Measurements from ENCODE around the gene CBFA2T3. TPM values are rescaled to one million over a fixed set of nuclear protein-coding genes. Genes with fewer than 3 reads are reported as not detected.
A peak's percentile ranks its signal among the peaks of the same experiment; 100 is the strongest.

CBFA2T3 gene
- total and polyA plus RNA-seq, 2 of the 13 experiments (the other 11 are each of a cell fraction or from before 2014, with no cell fraction given): 0.05 TPM; not detected in 1

DNA sequence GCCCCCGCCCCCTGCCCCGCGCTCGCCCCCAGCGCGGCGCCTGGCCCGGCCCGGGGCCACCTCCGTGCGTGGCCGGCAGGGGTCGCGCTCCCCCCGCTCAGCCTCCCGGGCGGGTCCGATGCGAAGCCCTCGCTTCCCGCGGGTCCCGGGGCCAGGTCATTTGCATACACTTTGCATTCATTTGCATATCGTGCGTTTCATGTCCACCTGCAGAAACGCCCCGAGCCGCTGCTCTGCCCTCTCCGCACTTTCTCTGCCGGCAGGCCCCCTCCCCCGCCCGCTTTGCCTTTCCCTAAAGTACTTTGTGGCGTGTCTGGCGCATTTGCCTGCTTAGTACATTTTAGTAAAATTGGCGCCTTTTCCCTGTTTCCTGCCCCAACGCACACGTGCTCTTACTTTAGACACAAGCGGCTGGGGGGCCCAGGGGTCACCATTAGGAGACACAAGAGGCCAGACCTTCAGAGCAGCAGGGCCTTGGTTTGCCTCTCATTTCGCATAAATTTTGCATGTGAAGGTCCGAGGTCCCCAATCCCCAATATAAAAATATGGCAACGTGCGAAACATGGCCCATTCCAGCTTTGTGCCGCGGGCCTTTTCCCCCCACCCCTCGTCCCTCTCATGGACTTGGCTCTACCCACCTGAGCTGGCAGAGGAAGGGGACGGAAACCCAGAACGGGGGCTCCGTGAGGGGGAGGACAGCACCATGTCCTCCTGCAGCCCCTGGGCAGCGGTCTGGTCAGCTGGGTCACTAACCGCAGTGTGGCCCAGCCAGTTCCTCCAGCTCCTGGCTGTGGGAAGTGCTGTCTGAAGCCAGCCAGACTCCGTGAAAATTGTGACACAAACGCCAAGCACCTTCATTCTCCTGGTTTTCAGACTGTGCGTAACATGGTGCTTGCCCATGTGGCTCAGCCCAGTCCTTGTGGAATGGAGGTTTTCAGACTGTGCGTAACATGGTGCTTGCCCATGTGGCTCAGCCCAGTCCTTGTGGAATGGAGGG is 34.8 kb downstream of the CBFA2T3 start (continued):
- TF ChIP-seq, protein P1, sequence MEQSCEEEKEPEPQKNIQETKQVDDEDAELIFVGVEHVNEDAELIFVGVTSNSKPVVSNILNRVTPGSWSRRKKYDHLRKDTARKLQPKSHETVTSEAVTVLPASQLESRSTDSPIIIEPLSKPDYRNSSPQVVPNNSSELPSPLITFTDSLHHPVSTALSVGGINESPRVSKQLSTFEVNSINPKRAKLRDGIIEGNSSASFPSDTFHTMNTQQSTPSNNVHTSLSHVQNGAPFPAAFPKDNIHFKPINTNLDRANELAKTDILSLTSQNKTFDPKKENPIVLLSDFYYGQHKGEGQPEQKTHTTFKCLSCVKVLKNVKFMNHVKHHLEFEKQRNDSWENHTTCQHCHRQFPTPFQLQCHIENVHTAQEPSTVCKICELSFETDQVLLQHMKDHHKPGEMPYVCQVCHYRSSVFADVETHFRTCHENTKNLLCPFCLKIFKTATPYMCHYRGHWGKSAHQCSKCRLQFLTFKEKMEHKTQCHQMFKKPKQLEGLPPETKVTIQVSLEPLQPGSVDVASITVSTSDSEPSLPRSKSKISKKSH (CRISPR knock-in tag; IDR thresholded peaks at IDR 0.05; ENCODE audit: borderline replicate concordance): 0 out of 2 replicates have a peak, but pooled peaks have one; percentile 69
- no peak for TF ChIP-seq FIP1L1 (IDR thresholded peaks at IDR 0.05; ENCODE audit: borderline replicate concordance, insufficient read depth, low read depth, low read length)
- TF ChIP-seq, protein P2, sequence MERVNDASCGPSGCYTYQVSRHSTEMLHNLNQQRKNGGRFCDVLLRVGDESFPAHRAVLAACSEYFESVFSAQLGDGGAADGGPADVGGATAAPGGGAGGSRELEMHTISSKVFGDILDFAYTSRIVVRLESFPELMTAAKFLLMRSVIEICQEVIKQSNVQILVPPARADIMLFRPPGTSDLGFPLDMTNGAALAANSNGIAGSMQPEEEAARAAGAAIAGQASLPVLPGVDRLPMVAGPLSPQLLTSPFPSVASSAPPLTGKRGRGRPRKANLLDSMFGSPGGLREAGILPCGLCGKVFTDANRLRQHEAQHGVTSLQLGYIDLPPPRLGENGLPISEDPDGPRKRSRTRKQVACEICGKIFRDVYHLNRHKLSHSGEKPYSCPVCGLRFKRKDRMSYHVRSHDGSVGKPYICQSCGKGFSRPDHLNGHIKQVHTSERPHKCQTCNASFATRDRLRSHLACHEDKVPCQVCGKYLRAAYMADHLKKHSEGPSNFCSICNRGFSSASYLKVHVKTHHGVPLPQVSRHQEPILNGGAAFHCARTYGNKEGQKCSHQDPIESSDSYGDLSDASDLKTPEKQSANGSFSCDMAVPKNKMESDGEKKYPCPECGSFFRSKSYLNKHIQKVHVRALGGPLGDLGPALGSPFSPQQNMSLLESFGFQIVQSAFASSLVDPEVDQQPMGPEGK (CRISPR knock-in tag; IDR thresholded peaks at IDR 0.05): peak; percentile 29; the same call in 1 of the 2 replicates
- 0 out of 2 replicates have a peak, but pooled peaks have one; percentile 15 for TF ChIP-seq MTF2 (CRISPR knock-in tag; IDR thresholded peaks at IDR 0.05; ENCODE audit: borderline replicate concordance)
- TF ChIP-seq HOXA3 (CRISPR knock-in tag; IDR thresholded peaks at IDR 0.05): peak; percentile 20; the same call in 1 of the 2 replicates
- peak; percentile 24; the same call in 1 of the 2 replicates for TF ChIP-seq MAZ (IDR thresholded peaks at IDR 0.05; ENCODE audit: borderline replicate concordance, low read depth, low read length)
- TF ChIP-seq MAZ (CRISPR knock-in tag; IDR thresholded peaks at IDR 0.05; ENCODE audit: low read depth): no peak; the same call in 1 of the 2 replicates
- TF ChIP-seq SNAPC2 (CRISPR knock-in tag; IDR thresholded peaks at IDR 0.05): peak; percentile 78
- TF ChIP-seq, protein P3, sequence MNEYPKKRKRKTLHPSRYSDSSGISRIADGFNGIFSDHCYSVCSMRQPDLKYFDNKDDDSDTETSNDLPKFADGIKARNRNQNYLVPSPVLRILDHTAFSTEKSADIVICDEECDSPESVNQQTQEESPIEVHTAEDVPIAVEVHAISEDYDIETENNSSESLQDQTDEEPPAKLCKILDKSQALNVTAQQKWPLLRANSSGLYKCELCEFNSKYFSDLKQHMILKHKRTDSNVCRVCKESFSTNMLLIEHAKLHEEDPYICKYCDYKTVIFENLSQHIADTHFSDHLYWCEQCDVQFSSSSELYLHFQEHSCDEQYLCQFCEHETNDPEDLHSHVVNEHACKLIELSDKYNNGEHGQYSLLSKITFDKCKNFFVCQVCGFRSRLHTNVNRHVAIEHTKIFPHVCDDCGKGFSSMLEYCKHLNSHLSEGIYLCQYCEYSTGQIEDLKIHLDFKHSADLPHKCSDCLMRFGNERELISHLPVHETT (CRISPR knock-in tag; conservative IDR thresholded peaks at IDR 0.05): no peak

Measured in HepG2 (cell line).